ENCODE results near the gene RABEP2. TPM values are rescaled to one million over a fixed set of nuclear protein-coding genes. Genes with fewer than 3 reads are reported as not detected.
"Not testable (repeated sequence)": the region's sequence is repeated elsewhere in the genome, so short reads cannot be mapped to it uniquely, and the experiment has no call there.

RABEP2 gene
- total and polyA plus RNA-seq, 12 donors: 1.4 to 121 (median 47.7) TPM

DNA sequence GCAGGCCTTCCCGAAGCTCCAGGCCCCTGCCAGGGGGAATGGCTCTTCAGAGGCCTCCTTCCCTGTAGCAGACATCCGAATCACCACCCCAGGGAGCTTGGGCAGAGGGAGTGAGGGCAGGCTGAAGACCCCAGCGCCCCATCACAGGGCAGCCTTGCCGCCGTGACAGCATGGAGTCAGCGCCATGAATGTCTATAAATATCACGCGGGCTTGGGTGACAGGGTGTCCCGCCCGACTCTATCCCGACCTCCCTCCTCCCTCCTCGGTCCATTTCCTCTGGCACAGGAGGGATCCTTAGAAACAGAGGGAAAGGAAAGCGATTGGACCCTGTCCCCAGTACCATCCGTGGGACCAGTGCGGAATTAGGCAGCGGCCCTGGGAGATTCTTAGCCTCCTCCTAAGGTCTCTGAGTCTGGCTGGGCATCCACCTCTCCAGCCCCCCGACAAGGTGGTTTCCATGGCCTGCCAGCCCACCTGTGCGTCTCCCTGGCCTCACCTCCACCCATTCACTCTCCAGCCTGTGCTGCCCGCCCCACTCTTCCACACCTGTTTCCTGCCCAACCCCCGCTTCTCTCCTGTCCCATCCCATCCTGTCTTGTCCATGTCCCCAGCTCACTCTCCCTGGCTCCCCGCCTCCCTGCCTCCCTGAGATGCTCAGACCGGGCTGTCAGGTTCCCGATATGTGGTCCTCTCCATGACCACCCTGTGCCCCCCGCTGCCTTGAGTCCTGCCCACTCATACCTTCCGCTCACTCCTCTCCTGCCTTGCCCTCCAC is 41.6 kb downstream of the RABEP2 start:
- intact Hi-C loops (cut with DNase I): no loop called here
- DNase-seq: no peak
- 60 to 72% (median 67%) methylated on average over 24 to 25 of the region's 25 CpGs for WGBS, 4 donors
- Histone ChIP-seq H3K36me3 (replicated peaks in 1 of 2) (no peaks in the 10 kb centered on the region), H3K27ac (no peak overlapping the region), H3K9me3 (replicated peaks in 1 of 3) (no peaks in the 10 kb centered on the region), H3K4me1 (replicated peaks in 1 of 2) (peaks cover 9 to 11% of the 10 kb centered on the region in 2 donors), H3K4me3 (no peak overlapping the region), H3K27me3 (no peaks in the 10 kb centered on the region)
- TF ChIP-seq, protein P1, sequence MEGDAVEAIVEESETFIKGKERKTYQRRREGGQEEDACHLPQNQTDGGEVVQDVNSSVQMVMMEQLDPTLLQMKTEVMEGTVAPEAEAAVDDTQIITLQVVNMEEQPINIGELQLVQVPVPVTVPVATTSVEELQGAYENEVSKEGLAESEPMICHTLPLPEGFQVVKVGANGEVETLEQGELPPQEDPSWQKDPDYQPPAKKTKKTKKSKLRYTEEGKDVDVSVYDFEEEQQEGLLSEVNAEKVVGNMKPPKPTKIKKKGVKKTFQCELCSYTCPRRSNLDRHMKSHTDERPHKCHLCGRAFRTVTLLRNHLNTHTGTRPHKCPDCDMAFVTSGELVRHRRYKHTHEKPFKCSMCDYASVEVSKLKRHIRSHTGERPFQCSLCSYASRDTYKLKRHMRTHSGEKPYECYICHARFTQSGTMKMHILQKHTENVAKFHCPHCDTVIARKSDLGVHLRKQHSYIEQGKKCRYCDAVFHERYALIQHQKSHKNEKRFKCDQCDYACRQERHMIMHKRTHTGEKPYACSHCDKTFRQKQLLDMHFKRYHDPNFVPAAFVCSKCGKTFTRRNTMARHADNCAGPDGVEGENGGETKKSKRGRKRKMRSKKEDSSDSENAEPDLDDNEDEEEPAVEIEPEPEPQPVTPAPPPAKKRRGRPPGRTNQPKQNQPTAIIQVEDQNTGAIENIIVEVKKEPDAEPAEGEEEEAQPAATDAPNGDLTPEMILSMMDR (IDR thresholded peaks at IDR 0.05): no peak
- no peak for TF ChIP-seq POLR2A (IDR thresholded peaks at IDR 0.05)

DNA sequence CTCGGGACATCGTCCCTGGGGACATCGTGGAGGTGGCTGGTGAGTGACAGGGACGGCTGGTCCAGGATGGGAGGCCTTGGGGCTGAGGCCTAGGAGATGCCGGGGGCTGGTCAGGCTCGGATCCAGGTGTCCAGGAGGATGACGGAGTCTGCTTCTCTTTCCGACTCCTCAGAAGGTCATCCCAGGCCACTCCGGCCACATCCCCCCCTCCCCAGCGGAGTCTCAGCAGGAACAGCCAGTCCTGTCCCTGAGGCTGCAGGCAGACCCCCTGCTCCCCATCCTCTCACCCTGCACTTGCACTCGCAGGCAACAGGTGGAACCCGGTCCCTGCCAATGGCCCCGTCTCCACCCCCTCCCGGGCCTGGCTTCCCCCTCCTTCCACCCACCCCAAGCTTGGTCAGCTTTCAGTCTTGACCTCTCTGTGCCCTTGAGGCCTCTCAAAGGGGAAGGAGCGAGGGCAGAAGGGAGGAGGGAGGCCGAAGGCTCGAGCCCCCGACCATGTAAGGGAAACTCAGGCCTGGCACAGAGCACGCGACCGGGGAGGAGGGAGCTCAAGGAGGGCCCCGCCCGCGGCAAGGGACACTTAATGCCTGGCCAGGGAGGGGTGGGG is 42.4 kb downstream of the RABEP2 start:
- intact Hi-C loops (cut with DNase I): no loop called here

DNA sequence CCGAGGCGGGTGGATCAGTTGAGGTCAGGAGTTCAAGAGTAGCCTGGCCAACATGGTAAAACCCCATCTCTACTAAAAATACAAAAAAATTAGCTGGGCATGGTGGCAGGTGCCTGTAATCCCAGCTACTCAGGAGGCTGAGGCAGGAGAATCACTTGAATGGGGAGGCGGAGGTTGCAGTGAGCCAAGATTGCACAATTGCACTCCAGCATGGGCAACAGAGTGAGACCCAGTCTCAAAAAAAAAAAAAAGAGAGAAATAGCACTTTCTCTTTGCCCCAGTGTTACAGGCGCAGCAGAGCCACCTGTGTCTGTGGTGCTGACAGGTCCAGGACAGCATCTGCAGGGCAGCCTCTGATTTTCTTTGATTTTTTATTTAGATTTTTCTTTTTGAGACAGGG is 43.5 kb downstream of the RABEP2 start:
- intact Hi-C loops (cut with DNase I); H3K4me3 ChIP-seq; H3K9me3 ChIP-seq (replicated peaks in 1 of 3); H3K36me3 ChIP-seq (replicated peaks in 1 of 2); H3K27ac ChIP-seq; DNase-seq; H3K27me3 ChIP-seq: not testable (repeated sequence)
- 76 to 85% (median 82%) methylated on average over 4 of the region's 4 CpGs for WGBS, 4 donors
- peaks cover 9 to 11% of the 10 kb centered on the region in 2 donors for H3K4me1 ChIP-seq (replicated peaks in 1 of 2)

More for the DNA sequence above, 42.4 kb downstream of the RABEP2 start:
- H3K36me3 ChIP-seq (replicated peaks in 1 of 2): no peaks in the 10 kb centered on the region
- no peak for DNase-seq
- TF ChIP-seq, protein P1 (IDR thresholded peaks at IDR 0.05): no peak
- TF ChIP-seq POLR2A (IDR thresholded peaks at IDR 0.05): no peak
- H3K9me3 ChIP-seq (replicated peaks in 1 of 3): no peaks in the 10 kb centered on the region
- no peaks in the 10 kb centered on the region for H3K27me3 ChIP-seq
- H3K4me3 ChIP-seq: no peak overlapping the region
- no peak overlapping the region for H3K27ac ChIP-seq
- 41 to 59% (median 50%) methylated on average over 12 to 24 of the region's 24 CpGs for WGBS, 4 donors
- peaks cover 9 to 11% of the 10 kb centered on the region in 2 donors for H3K4me1 ChIP-seq (replicated peaks in 1 of 2)

DNA sequence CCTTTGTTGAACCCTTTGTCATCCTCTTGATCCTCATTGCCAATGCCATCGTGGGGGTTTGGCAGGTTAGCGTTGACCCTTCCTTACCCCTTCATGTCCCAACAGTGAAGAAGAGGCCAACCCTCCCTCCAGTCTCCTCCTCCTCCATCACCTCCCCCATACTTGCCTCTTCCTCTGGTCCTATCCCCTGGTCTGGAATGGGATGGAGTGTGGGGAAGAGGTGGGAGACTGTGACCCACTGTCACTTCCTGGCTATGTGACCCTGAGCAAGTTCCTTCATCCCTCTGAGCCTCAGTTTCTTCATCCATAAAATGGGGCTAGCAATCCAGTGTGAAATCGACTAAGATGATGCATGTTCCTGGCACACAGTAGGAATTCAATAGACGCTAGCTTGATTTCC is 44.1 kb downstream of the RABEP2 start:
- TF ChIP-seq, protein P1 (IDR thresholded peaks at IDR 0.05): no peak
- no peak for TF ChIP-seq POLR2A (IDR thresholded peaks at IDR 0.05)
- Histone ChIP-seq H3K9me3 (replicated peaks in 1 of 3) (no peaks in the 10 kb centered on the region), H3K4me1 (replicated peaks in 1 of 2) (peaks cover 9 to 11% of the 10 kb centered on the region in 2 donors), H3K4me3 (no peak overlapping the region), H3K27ac (no peak overlapping the region), H3K27me3 (no peaks in the 10 kb centered on the region), H3K36me3 (replicated peaks in 1 of 2) (no peaks in the 10 kb centered on the region)
- 71 to 77% (median 74%) methylated on average over 4 of the region's 4 CpGs for WGBS, 4 donors
- intact Hi-C loops (cut with DNase I): no loop called here
- DNase-seq: no peak
